Activated T-helper 1 cell treated with anti-CD3 and anti-CD28 coated beads, Interleukin-2, amount 50 U/mL, for 16 hours (primary cell): ENCODE measurements around the gene GRK3.

Source experiments
- DNase-seq, 2 donors: peaks; one replicate each; pipeline ENCODE4 v3.0.0-alpha.2; 2020; ENCODE audit warnings: low read depth in 1 of 2, low spot score in 1 of 2

The GRK3 gene

DNA sequence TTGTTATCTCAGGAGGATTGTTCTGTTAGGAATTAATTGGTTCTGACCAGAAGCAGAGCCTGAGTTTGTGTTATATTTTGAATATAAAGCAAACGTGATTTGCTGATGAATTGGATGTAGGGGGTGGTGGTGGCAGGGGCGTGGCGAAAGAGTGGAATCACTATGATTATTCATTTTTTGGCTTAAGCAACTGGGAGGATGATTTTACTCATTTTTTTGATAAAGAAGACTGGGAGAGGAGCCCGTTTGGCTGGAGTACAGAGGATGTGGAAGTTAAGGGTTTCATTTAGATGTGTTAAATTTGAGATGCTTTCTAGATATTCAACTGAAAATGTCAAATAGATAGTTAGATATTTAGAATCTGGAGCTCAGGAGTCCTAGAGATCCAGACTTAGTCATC is 94.2 kb downstream of the GRK3 start:
- no peak for DNase-seq

DNA sequence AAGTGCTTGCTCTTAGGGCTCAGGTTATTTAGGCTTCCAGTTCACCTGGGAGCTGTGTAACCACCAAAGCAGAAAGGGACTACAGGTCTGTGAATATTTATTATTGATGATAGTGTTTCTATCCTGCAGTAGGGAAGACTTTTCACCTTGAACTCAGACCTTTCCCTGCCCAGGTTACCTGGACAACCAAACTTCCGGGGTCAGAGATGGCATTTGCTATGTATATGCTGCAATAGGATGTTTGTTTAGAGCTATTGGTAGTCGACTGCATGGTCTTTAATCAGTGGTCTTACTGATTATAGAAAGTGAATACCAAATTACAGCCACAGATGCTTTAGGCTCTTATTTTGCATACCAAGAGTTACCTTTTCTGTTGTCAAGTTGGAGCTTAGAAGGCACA is 94.9 kb downstream of the GRK3 start:
- DNase-seq, result no peak

DNA sequence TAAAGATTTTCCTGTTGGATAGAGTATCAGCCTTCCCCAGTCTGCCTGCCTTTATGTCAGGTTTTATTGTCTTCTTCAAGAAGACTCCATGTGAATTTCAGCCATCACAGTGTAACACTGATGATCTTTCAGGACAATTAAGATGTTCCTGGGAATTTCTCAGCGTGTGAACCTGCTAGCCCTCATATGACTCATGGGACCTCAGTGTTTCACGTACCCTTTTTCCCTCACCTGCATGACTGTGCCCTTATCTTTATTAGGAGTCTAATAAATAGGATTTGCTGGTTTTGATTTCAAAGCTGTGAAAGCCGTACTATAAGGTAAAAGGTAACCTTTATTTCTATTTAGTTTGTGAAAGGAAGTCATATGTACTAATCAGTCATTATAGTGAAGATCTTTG is 95.9 kb downstream of the GRK3 start:
- DNase-seq, result no peak

DNA sequence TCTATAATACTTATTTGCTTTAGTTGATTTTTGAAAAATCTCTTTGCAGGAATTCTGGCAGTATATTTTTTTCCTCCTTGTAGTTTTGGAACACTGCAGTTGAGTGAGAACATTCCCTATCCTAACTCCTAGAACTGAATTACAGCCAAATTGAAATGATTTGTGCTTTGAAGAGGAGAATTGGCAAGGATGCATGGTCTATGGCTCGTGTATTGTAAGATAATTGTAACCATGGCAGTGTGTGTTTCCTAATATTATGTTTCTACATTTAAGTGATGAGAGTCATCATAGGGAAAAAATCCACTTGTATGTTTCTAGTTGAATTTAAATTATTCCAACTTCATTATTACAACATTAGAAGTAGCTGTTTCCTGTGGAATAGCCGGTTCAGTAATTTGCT is 96.6 kb downstream of the GRK3 start:
- no peak for DNase-seq

DNA sequence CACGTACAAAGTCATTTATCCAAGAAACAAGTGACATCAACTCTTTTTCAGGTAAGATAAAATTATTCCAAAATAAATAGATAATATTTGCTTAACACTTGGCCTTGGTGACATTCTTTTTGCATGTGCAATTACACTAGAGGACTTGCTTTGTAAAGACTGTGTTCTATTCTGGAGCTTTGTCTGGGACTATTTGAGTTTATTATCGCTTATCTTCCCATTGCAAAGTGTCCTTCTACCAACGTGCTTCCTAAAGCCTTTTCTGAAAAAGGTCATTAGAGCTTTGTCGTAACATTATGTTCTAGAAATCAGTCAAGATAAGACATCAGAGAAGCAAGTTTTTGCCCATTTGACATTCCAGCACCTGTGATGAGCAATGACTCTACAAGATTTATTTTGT is 99.2 kb downstream of the GRK3 start:
- DNase-seq, result no peak

DNA sequence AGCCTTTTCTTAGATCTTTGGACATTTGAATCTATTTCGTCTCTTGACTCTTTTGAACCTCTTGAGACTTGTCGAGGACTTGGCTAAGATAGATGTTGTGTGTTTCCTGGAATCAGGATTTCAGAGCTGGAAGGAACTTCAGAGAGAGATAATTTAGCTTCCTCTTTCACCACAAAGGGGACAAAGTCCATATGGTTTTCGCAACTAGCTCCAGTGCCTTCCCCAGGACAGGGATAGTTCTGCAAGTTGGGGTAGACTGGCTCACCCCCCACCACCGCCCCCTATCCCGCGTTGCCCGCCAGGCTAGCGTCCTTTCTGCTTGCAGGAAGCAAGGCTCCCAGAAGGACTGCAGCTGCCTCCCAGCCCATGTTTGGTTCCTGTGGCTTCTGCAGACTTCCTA is 101.8 kb downstream of the GRK3 start:
- no peak for DNase-seq

DNA sequence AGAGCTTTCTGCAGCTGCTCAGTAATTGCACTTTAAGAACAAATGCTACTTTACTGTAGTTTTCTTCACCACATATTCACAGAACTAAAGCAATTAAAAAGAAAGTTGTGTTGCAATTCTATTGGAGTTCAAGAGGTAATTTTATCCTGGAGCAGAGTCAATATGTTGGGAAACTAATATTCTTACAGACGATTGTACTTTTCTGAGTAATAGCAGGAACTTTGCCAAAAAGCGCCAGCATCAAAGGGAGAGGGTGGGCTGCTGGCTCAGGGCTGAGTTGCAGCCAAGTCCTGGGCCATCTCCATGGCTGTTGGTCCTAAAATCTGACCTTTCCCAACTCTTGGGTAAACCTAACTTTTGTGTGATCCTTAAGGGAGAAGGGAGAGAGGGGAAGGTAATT is 104.0 kb downstream of the GRK3 start:
- DNase-seq, result no peak

DNA sequence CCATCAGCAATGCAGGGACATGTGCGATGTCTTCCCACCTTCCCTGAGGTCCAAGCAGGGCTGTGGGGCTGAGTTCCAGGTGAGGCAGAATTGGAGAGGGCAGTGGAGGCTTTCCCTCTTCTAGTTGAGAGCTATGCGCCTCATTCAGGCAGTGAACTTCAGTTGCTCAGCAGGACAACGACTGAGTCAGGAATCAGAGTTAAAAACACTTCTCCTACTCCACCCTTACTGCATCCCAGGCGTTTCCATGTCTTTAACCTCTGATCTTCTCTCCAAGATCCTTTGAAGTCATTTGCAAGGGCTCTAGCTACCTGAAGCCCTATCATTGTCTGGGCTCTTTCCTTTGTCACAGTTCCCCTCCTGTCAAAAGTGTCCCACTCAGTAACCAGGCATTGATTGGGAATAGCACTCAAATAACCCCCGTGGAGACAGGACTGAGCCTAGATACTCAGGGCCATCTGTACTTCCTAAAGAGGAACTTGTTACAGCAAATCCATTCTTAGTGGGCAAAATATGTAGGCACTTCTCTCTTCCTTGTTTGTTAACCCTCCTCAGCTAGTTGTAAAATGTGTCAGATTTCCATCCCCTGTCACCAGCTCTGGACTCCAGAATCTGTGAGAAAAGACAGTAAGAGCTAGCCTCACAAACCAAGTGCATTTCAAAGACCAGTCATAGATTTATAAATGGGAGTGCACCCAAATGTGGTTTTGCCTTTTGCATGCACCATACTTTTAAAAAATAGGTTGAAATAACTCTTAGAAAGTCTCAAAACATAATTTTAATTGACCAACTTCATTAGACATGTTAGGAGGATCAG is 105.0 kb downstream of the GRK3 start:
- DNase-seq, result no peak

DNA sequence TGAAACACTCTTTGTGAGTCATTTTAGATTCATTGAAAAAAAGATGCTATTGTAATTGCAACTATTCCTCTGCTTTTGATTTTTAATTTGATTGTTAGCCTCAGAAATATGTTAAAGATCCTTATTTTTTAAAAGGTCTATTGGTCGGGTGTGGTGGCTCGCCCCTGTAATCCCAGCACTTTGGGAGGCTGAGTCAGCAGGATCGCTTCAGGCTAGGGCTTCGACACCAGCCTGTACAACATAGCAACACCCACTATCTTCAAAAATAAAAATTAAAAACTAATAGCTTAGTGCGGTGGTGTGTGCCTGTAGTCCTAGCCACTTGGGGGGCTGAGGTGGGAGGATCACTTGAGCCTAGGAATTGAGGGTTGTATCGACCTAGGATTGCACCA is 105.6 kb downstream of the GRK3 start:
- DNase-seq, result no peak

DNA sequence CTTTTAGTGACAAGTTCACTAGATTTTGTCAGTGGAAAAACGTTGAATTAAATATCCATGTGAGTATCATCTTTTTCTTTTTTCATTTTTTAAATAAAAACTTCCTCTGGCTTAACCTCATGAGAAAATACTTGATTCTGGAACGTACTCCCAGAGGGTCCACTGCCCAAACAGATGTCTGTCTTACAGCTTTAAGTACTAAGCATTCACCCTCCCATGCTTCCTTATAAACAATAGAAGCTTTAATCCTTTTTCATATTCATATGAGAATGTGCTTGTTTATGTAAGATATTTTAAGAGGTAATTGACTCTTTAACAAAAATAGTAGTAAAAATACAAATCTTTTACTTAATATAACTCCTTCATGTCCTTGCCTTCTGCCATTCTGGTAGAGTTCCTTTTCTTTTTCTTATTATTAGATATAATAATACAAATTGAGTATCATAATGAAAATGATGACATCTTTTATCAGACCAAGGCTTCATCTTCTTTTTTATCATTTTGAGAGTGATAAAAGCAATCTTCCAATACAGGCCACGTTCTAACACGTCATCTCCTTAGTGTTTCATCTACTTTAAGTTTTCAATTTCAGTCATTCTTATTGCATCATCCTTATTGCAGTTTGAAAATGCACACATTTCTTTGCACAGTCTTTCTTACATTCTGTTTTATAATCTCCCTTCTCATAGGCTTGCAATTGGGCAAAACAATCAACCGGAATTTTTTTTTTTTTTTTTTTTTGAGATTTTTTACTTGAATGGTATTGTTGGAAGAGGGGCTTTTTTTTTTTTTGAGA is 108.0 kb downstream of the GRK3 start:
- no peak for DNase-seq

DNA sequence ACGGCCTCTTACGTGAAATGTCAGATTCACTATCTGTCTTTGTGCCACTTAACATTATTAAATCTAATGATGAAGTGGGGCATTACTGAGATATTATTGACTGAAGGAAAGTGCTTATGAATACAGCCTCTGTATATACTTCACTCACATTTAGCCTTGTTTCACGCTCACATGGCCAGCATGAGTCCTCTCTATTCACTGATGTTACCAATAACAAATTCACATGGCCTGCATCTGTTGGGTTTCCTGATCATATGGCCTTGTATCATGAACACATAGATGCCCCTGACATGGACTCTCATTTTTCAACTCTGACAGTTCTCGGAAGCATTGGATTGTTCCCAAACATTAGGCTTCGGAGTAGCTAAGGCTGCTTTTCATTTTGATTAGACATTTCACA is 109.2 kb downstream of the GRK3 start:
- no peak for DNase-seq

DNA sequence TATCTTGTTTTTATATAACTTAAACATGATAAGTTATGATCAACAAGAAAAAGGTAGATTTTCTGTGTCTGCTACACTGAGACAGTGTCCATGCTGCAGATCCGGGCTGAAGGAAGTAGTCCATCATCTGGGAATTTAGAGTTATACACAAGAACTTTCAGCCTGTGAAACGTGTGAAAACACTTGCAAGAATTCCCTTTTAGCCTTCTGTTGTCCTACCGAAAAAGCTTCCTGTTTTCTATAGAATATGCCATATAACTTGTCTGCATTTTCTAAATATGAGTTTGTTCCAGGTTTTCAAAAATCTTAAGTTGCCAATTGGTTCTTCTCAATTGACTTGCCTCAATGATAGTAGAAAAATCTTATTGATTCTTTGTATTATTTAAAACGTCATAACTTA is 113.2 kb downstream of the GRK3 start:
- no peak for DNase-seq

DNA sequence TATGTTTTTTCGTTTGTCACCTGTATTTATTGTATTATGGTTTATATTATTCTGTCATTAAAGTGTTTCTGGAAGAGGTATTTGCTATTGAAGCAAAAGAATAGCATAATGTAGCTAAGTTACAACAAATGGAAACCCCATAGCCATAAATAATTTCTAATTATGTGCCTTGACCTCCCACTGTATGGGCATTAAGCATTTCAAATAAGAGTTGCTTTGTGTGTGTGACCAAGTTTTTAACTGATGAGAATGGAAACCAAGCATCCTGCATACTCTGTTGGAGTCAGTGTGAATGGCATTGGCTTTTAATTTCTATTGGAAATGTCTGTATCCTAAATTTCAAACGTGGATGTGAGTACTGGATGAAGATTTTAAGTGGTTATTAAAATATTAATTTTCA is 115.6 kb downstream of the GRK3 start:
- DNase-seq, result no peak

DNA sequence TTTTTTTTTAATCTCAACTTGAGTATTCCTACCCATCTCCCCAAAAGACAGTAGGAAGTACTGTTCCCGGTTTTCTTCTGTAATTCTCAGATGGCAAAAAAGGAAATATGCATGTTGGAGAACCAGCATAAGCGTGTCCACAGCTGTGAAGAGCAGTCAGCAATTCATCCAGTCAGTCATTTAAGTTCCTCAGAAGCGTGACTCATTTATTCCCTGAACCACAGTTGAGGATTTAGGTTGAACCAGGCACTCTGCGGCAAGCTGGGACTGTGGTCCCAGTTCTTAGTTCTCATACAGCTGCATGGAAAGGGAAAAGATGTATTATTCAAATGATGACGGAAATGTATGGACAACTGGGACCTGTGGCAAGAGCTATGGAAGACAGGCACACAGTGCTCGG is 116.5 kb downstream of the GRK3 start:
- no peak for DNase-seq

DNA sequence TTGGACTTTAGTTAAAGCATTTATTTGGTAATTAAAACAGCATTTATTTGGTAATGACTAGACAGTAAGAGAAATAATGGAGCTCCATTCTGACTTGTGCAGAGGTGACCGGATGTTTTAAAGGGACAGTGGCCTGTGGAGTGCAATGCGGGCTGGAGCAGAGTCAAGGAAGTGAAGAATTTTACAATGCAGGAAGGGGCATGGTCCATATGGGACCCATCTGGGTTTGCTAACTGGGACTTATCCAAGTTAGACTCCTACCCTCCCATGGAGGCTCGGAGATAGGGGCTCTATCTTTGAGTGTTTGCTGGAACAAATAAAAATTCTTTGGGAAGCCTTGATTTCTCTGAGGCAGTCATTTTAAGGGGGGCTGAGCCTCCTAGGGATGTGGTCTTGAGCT is 117.6 kb downstream of the GRK3 start:
- DNase-seq, result no peak

DNA sequence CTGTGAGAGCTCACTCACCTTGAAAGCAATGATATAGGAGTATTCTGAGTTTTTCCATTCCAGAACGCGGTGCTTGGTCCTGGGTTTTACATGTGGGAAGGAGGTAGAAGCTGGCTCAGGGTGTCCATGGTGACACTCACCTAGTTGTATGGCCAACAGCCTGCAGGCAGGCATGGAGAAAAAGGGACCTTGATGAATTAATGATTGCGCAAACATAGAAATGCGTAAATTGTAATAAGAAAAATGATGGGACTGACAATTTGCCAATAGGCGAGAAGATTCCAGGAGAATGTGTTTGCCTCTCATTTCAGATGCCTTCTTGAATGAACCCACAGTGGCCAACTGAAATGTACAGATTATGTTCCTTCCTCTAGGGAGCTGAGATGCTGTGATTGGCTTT is 124.2 kb downstream of the GRK3 start:
- DNase-seq, result no peak

DNA sequence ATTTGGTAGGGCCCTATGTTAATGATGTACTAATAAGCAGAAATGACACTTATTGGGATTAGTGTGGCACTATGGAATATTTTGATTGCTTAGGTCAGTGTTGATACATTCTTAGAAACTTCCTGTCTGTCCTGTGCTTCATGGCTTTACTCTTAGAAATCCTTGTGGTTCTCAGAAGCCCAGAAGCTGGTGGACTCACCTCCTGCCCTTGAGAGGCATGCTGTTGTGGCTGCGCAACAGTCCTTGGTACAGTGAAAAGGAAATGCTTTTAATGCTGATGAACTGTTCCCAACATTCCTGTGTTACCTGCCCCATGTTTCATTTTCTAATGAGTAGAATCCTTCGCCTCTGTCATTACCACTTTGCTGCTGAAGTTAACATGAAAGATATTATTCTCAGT is 125.2 kb downstream of the GRK3 start:
- no peak for DNase-seq

DNA sequence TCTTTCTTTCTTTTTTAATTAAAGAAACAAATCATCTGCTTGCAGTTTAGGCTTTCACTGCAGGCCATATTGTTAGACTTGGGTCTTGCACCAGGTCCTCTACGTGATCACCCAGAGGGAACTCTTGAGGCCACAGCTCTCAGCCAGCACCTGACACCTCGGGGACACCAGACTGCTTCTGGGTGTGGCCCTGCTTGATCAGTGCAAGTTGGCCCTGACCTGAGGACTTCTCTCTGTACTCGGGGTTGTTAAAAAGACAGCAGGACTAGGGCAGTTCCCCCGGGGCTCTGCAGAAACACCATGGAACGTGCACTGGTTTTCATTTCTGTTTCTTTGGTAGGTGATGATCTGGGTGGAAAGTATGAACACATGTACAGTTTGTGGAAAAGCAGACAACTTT is 126.3 kb downstream of the GRK3 start:
- no peak for DNase-seq

DNA sequence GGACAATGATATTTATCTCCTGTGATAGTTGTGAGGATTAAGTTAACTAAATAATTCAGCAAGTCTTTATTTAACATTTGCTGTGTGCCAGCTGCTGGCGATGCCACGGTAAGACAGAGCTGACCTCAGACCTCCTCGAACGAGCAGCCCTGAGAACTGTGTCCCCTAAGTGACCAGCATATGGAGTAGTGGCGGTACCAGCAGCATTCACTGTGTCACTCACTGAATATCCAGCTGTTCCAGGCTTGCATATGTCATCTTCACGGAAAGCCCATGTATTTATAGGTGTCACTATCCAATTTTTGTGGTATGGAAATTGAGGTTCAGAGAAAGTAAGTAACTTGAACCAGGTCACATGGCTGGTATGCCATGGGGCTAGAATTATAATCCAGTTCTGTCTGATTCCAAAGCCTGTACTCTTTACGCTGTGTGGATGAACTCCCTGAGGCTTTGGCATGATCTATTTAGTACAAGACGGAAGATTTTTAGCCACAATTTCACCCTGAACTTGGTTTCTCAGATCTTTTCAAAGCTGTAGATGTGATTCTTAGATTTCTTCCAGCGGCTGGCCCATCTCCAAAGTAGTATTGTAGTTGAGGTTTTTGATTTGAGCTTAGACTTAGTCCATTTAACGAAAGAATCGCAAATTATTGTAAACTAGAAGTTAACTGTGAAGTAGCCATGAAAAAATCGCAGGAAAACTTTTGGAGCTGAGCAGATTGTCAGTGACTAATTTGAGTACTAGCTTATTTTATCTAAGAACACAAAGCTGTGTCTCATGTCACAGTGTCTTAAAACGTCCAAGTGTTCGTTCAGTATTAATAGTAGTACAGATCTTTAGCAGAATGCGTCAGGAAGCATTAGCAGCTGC is 128.2 kb downstream of the GRK3 start:
- no peak for DNase-seq

DNA sequence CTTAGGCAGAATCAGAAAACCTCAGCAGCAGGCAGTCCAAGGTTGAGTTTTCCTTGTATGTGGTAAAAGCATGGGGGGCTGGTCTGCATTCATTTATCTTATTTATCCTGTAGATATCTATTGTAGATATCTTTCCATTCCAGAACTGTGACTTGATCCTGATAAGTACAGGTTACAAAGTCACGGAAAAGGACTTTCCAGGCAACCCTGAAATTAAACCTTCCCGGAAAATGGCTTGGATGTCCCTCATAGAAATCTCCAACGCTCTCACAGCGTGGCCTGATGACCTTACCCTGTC is 128.7 kb downstream of the GRK3 start:
- DNase-seq, result no peak

DNA sequence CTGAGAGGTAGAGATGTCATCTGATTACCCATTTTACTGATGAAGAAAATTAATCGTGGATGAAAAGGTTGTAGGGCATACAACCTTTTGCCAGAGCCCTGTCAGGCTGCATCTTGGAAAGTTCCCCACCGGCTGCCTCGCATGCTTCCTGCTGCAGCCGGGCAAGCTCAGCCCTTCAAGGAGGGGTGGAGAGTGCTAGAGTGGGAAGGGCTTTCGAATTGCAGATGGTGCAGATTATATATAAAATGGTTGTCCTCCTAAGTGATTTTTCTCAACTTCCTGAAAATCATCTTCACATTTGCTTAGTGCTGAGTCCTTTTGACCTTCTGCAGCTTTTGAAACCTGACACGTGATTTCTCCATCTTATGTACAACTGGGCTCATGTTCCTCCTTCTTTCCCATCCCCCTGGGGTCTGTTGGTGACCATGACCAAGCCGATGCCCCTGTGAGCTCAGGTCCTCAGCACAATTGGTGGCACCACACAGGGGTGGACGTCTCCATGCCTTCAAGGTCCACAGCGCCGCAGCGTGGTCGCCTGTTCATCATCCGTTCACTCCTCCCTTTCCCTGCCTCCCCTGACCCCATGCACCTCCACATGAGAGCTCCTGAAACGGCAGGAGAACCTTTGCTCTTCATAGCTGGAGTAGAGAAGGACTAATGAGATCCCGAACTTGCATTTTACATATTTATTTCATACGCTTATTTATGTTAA is 129.9 kb downstream of the GRK3 start:
- DNase-seq, result no peak
